HepG2 (cell line): ENCODE results near the gene BOLA2B.
"Not testable (repeated sequence)": the region's sequence is repeated elsewhere in the genome, so short reads cannot be mapped to it uniquely, and the experiment has no call there.

Source experiments
- MAFK ChIP-seq, 2 experiments: IDR thresholded peaks in 1 of 2; conservative IDR thresholded peaks in 1 of 2; 2 replicates each; pipeline ENCODE4 v1.6.1; 2011; ENCODE audit warnings: improper control_type of control experiment in 2 of 2, low read length in 2 of 2
- NCOA1 ChIP-seq: sonication (generic); formaldehyde crosslinking; IDR thresholded peaks from 2 replicates; pipeline ENCODE4 v1.9.0; 2021; ENCODE audit warnings: missing genetic modification reagents
- PTBP1 ChIP-seq: fragments of 200-400 bp; formaldehyde crosslinking; IDR thresholded peaks from 2 replicates; pipeline ENCODE4 v1.6.1; 2018; ENCODE audit warnings: low read length, low read depth; ENCODE audit not compliant: poor library complexity, severe bottlenecking
- SRSF1 ChIP-seq: fragments of 200-400 bp; formaldehyde crosslinking; optimal IDR thresholded peaks from 2 replicates; pipeline ENCODE3; 2017; ENCODE audit warnings: mild to moderate bottlenecking, low read depth, low read length, moderate library complexity
- TCF7L2 ChIP-seq: IDR thresholded peaks from 2 replicates; pipeline ENCODE4 v1.6.1; 2011; ENCODE audit warnings: mild to moderate bottlenecking, low read depth, low read length, moderate library complexity
- ZNF20 ChIP-seq: sonication (generic); formaldehyde crosslinking; IDR thresholded peaks from 2 replicates; pipeline ENCODE4 v1.4.0; 2020; ENCODE audit warnings: mild to moderate bottlenecking, moderate library complexity, missing genetic modification reagents
- TF ChIP-seq, protein P1 (sequence below): IDR thresholded peaks from 2 replicates; pipeline ENCODE4 v1.6.1; 2012; ENCODE audit warnings: low read depth, low read length, improper control_type of control experiment

- not testable (repeated sequence) for TF ChIP-seq SRSF1; NCOA1 (CRISPR knock-in tag); TCF7L2; MAFK (conservative IDR thresholded peaks at IDR 0.05 in 1 of 2, IDR thresholded peaks at IDR 0.05 in 1 of 2; ENCODE audit: low read length in 2 of 2); ZNF20; PTBP1
- TF ChIP-seq, protein P1, sequence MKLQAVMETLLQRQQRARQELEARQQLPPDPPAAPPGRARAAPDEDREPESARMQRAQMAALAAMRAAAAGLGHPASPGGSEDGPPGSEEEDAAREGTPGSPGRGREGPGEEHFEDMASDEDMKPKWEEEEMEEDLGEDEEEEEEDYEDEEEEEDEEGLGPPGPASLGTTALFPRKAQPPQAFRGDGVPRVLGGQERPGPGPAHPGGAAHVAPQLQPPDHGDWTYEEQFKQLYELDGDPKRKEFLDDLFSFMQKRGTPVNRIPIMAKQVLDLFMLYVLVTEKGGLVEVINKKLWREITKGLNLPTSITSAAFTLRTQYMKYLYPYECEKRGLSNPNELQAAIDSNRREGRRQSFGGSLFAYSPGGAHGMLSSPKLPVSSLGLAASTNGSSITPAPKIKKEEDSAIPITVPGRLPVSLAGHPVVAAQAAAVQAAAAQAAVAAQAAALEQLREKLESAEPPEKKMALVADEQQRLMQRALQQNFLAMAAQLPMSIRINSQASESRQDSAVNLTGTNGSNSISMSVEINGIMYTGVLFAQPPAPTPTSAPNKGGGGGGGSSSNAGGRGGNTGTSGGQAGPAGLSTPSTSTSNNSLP, result not testable (repeated sequence)
These were observed 6.3 kb upstream of the BOLA2B start for GRCh38 chr16:30199608-30200343.
